Raji (cell line): Measurements from ENCODE around the gene ZDHHC14.

ENCODE experiments used
- POLR2A ChIP-seq: IDR thresholded peaks from 2 replicates; pipeline ENCODE4 v1.6.1; 2011; ENCODE audit warnings: low read depth, low read length, control low read depth; ENCODE audit not compliant: insufficient read depth

ZDHHC14 gene

DNA sequence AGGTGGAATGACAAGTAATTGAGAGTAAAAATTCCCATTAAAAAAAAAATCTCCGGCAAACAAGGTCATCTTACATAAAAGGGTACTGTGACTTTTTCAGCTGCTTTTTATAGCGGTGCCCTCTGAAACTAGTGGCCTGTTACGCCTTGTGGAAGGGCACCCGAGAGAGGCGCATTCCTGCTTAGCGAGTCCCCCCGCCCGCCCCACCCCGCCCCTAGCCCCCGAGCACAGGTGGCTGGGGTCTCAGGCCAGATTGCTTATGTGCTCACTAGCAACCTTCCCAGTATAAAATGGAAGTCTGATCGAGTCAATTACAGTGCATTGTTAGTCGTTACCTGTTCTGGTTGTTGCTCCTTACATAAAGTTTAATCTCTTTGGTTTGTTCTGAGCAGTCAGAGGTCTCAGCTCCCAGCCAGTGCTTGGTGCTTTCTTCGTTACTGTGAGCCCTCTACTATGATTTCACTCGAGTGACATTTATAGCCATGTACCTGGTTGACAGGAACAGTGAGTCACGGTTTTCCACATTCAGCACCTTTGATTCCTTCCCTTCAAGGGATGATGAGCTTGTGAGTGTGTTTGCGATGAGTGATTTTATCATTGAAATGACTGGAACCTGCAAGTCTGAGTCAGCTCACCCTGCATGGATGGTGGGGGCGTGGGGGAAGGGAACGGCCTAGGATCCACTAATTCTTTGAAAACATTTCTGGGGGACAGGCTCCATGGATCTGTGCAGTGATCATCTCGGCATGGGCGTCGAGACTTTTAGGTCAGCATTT, 47.6 kb downstream of the ZDHHC14 start:
- TF ChIP-seq POLR2A = no peak

- TF ChIP-seq POLR2A = no peak
Measured at GRCh38 chr6:157429248-157429647, 48.3 kb downstream of the ZDHHC14 start.

DNA sequence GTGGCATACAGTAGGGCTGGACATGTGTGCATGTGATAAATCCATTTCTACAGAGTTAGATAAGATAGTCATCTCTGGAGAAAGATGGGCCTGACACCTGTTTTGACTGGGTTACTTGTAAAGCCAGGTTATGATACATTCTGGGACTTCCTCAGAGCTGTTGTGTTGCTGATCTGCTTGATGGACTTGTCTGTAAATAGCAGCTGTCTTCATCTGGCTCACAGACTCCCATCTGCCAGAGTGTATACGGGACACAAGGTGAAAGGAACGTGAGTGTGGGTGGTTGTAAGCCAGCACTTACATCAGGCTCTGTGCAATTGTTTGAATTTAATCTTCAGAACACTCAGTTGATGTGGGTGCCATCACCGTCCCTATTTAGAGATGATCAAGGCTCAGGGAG, 49.8 kb downstream of the ZDHHC14 start:
- TF ChIP-seq POLR2A = no peak

GRCh38 chr6:157432231-157432891, 51.4 kb downstream of the ZDHHC14 start:
- TF ChIP-seq POLR2A = no peak

DNA sequence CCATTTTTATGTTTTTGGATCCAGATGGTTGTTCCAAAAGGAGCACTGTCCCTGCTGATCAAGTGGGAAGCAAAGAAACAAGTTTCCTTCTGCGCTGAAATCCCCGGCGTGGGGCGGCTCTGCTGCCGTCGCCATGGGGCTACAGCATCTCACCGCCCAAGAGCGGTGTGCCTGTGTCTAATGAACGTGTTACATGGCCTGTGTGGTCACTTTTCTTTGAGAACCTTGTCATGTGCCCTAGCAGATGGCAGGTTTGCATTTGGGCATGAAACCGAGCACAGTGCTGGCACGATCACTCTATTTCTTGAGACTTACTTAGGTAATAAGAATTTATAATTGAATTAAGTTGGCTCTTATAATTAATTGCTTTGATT, 51.9 kb downstream of the ZDHHC14 start:
- TF ChIP-seq POLR2A = no peak

DNA sequence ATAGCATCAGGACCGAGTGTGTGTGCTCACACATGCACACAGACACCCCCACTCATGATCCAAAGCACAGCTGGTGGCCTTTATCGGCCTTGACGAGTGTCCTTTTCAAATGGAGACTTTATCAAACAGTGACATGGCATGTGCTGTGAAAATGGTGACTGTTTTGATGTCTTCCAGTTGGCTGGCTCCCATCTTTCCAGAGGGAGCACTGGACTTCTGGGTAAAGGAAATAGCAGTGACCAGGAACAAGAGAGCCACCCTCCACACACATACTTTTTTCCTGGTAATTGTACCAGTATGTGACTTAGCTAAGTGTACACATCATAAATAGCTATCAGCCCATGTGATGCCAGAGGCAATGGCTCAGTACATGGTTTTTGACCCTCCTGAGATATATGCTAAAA, 52.7 kb downstream of the ZDHHC14 start:
- TF ChIP-seq POLR2A = no peak

DNA sequence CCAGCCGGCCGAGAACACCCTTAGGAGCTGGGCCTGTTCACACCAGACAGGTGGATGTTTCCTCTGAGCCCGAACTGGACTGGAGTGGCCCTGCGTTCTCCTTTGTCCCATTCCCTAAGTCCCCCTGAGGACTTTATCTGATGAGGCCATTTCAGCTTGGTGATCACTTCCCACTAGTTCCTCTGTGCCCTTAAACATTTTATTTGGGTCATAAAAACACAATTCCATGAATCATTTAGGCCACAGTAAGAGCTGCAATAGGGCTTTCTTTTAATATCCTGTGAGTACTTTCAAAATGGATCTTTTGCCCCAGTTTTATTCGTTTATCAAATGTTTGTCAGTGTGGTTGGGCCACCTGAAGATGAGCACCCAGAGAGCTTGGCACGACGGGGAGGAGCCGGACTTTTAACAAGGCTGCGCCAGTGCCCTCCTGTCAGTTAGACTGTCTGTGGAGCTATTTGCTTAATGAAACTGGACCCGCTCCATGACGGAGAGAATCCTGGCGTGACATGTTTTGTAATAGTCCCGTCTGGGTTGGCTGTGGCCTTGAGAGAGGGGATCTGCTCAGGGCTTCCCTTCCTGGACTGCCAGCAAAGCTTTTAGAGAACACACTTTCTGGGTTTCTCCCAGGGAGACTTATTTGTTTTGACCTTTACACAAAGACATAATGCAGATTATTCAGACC, 53.5 kb downstream of the ZDHHC14 start:
- TF ChIP-seq POLR2A = no peak

GRCh38 chr6:157436219-157436943, 55.4 kb downstream of the ZDHHC14 start:
- TF ChIP-seq POLR2A = no peak

GRCh38 chr6:157436944-157437336, 56.0 kb downstream of the ZDHHC14 start:
- TF ChIP-seq POLR2A = no peak

DNA sequence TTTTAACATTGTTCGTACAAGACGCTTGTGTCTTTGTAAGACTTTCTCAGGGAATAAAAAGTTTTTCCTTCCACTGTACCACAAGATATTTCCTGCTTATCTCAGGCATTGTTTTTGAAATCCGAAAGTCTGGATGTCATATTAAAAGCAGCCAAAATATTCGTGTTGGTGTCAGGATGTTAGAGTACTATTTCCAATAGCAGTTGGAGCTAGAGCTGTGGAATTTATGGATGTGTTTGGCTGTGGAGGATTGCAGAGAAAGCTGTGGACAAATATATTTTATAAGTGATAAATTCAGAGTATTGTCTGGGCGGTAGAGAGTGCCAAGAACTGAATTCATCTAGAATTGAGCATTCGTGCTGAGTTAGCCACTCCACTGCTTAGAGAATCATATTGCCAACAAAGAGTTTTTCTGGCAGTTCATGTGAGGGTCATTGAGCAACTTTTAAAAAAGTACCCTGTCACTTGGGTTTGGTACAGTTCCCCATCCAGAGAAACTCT, 57.7 kb downstream of the ZDHHC14 start:
- TF ChIP-seq POLR2A = no peak

DNA sequence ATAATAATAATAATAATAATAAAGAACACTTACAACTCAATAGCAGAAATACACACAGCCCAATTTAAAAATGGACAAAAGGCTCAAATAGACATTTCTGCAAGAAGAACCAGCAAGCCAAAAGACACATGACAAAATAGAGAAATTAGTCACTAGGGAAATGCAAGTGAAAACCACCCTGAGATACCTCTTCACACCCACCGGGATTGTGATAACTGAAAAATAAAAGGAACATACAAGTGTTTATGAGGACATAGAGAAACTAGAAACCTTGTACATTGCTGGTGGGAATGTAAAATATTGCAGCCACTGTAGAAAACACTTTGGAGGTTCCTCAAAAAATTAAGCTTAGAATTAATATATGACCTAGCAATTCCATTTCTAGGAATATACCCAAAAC, 59.2 kb downstream of the ZDHHC14 start:
- no peak for TF ChIP-seq POLR2A

DNA sequence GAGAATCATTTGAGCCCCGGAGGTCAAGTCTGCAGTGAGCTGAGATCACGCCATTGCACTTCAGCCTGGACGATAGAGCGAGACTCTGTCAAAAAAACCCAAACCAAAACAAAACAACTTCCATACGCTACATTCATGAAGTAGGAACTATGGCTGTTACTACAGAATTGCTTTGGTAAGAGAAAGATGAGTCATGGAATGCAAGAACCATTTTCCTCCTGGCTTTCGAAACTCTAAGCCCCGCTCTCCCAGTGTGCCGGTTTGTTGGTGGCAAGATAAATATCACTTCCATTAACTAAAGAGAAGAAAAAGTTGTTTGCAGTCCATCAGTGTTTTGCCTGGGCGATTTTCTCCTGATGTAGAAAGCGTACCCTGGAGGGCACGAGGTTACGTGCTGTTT, 61.3 kb downstream of the ZDHHC14 start:
- no peak for TF ChIP-seq POLR2A

GRCh38 chr6:157443066-157443800, 62.2 kb downstream of the ZDHHC14 start:
- TF ChIP-seq POLR2A = no peak

- TF ChIP-seq POLR2A = no peak
Measured at GRCh38 chr6:157445277-157446009, 64.5 kb downstream of the ZDHHC14 start.
